ENCODE results near the gene GRHL3. TPM values are rescaled to one million over a fixed set of nuclear protein-coding genes. Genes with fewer than 3 reads are reported as not detected.

GRHL3 gene
- total RNA-seq, 3 donors from 2014 or later = 0.65 TPM; not detected in 2

DNA sequence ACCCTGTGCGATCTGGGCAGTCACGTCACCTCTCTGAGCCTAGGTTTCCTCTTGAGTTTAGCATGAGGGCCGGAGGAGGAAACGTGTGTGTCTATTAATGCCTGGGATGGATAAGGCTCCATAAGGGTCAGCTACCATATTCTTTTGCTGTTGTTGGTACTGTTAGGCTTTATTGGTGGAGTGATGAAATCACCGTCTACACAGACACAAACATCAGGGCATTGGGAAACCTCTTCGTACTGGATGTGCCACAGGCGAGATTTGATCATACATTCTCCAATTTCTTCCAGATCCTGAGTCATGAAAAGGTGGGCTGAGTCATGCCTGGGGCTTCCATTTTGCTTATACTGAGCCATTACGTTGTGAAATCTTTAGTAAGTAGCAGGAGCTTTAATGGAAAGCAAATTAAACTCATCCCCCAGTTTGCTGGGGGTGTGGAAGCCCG is 24.9 kb upstream of the GRHL3 start:
- ATAC-seq = peak; percentile 12
- DNase-seq = no peak
- H3K4me3 ChIP-seq = no peak overlapping the region
- H3K36me3 ChIP-seq (ENCODE audit: low read depth) = no peaks in the 10 kb centered on the region
- H3K4me1 ChIP-seq (ENCODE audit: low read depth) = no peaks in the 10 kb centered on the region
- intact Hi-C loops (cut with DNase I, micrococcal nuclease) = no loop called here
- no peaks in the 10 kb centered on the region for H3K9me3 ChIP-seq
- TF ChIP-seq, protein P1, sequence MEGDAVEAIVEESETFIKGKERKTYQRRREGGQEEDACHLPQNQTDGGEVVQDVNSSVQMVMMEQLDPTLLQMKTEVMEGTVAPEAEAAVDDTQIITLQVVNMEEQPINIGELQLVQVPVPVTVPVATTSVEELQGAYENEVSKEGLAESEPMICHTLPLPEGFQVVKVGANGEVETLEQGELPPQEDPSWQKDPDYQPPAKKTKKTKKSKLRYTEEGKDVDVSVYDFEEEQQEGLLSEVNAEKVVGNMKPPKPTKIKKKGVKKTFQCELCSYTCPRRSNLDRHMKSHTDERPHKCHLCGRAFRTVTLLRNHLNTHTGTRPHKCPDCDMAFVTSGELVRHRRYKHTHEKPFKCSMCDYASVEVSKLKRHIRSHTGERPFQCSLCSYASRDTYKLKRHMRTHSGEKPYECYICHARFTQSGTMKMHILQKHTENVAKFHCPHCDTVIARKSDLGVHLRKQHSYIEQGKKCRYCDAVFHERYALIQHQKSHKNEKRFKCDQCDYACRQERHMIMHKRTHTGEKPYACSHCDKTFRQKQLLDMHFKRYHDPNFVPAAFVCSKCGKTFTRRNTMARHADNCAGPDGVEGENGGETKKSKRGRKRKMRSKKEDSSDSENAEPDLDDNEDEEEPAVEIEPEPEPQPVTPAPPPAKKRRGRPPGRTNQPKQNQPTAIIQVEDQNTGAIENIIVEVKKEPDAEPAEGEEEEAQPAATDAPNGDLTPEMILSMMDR (IDR thresholded peaks at IDR 0.05) = no peak

DNA sequence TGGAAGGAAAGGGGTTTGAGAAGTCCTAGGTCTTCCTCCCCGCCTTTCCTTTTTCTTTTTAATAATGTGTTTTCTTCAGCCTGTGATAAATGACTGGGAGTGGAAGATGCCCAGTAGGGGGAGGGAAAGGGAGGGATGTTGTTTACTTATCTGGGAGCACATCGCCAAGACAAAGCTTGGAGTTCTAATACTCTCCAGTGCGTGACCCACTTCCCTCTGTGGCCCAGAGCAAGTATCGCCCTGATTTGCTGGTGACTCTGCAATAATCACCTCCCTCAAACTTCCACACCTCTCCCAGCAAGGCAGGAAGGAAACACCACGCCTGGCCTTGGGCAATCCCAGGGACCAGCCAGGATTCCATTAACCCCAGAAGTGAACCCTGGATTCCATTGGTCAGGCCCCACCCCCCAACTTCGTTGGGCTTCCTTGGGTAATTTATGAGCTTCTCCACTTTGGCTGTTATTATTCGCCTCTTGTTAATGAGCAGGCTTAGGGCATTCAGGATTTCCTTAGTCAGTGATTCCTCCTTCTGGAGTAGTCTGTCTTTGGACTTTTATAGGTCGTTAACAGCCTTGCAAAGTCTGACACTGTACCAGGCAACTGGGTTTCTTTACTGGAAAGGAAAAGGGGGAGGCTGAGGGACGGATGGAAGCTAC is 24.3 kb upstream of the GRHL3 start:
- TF ChIP-seq, protein P1 (IDR thresholded peaks at IDR 0.05) = no peak
- peak; percentile 82 for ATAC-seq
- Histone ChIP-seq H3K4me1 (ENCODE audit: low read depth) (no peaks in the 10 kb centered on the region), H3K4me3 (no peak overlapping the region), H3K36me3 (ENCODE audit: low read depth) (no peaks in the 10 kb centered on the region), H3K9me3 (no peaks in the 10 kb centered on the region)
- peak; percentile 37 to 67 (median 48) for DNase-seq
- intact Hi-C loops (cut with DNase I, micrococcal nuclease) = no loop called here

DNA sequence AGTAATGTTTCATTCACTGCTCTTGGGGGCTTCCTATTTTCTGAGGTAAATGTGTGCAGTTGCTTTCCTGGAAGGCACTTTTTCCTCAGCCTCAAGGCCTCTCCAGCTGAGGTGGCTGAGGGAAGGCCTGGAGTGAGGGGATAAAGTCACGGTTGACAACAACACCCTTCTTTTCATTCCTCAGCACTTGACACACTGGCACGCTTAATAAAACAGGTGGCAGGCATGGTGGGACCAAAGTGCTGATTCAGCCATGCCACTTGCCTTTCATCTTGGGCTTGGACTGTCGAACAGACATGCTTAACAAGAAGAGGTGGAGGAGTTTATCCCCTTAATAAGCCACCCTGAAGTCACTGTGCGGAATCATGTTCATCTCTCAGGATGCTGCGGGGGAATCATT is 23.6 kb upstream of the GRHL3 start:
- no peaks in the 10 kb centered on the region for H3K4me1 ChIP-seq (ENCODE audit: low read depth)
- ATAC-seq (no peak), DNase-seq (no peak)
- H3K36me3 ChIP-seq (ENCODE audit: low read depth) = no peaks in the 10 kb centered on the region
- H3K9me3 ChIP-seq = no peaks in the 10 kb centered on the region
- no peak overlapping the region for H3K4me3 ChIP-seq
- TF ChIP-seq, protein P1 (IDR thresholded peaks at IDR 0.05) = no peak
- intact Hi-C loops (cut with DNase I, micrococcal nuclease) = no loop called here

DNA sequence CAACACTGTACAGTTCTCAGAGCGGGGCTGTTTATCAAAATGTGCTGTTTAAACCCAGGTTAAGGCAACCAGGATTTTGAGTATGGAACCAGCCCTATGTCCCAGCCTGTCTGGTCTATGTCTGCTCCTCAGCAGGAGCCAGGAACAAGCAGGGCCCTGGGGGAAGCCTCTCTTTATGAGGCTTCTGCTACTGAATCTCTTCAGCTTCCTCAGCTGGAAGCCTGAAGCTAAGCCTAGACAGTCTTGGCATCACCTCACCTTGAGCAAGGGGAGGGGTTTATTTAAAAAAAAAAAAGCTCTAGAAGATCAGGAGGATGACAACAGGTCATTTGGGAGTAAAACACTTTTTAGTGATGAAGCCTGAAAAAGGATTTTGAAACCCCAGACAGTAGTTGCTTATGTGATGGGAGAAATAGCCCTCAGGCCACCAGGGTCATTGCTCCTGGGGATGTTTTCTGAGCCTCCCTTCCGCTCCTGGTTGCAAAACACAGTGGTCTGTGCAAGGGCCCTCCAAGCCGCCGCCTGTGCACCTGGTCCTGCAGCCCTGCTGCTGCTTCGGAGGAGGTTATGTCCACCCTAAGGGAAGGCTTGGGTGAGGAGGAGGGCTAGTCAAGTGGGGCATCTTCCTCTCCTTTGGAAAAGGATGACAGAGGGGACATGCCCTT is 21.8 kb upstream of the GRHL3 start:
- H3K9me3 ChIP-seq = no peaks in the 10 kb centered on the region
- H3K4me1 ChIP-seq (ENCODE audit: low read depth) = peaks cover 7% of the 10 kb centered on the region
- ATAC-seq (no peak), DNase-seq (no peak)
- H3K36me3 ChIP-seq (ENCODE audit: low read depth) = no peaks in the 10 kb centered on the region
- no peak overlapping the region for H3K4me3 ChIP-seq
- TF ChIP-seq, protein P1 (IDR thresholded peaks at IDR 0.05) = no peak
- intact Hi-C loops (cut with DNase I, micrococcal nuclease) = no loop called here

DNA sequence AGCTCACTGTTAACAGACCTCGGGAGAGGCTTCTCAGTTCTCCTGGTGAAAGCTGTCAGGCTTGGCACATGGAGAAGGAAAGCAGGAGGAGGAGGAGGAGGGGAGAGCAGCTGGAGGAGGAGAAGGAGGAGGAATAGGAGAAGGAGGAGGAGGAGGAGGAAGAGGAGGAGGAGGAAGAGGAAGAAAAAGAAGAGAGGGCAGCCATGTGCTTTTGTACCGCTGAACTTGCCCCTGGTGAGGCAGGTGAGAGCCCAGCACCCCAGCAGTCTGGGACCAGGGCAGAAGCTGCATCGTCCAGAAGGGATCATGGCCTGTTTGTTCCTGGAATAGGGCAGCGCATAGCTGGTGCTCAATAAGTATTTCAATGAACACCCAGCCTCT is 21.3 kb upstream of the GRHL3 start:
- Histone ChIP-seq H3K4me3 (no peak overlapping the region), H3K36me3 (ENCODE audit: low read depth) (no peaks in the 10 kb centered on the region), H3K4me1 (ENCODE audit: low read depth) (peaks cover 7% of the 10 kb centered on the region), H3K9me3 (no peaks in the 10 kb centered on the region)
- ATAC-seq = no peak
- intact Hi-C loops (cut with DNase I, micrococcal nuclease) = no loop called here
- TF ChIP-seq, protein P1 (IDR thresholded peaks at IDR 0.05) = no peak
- no peak for DNase-seq

Data from mucosa of descending colon (tissue), 3 donors.